NCI-H345 treated with DMSO at 0.1 percent for 48 hours (cell line): ENCODE measurements around the gene USP22.
"Not testable (repeated sequence)": the region's sequence is repeated elsewhere in the genome, so short reads cannot be mapped to it uniquely, and the experiment has no call there.

Source experiments
- DNase-seq: peaks from one replicate; lab custom pipeline; 2025; ENCODE audit not compliant: unreplicated experiment; lab: John Stamatoyannopoulos, UW

USP22 gene

GRCh38 chr17:21042458-21043295, at the start of gene USP22:
Gene USP22, minus strand, starts transcription at chr17:21043011. Its CDS starts 176 bp downstream, at chr17:21042835.
- no peak for DNase-seq

- DNase-seq = no peak
Observed at GRCh38 chr17:21090902-21091618, 48.2 kb upstream of the USP22 start.

GRCh38 chr17:21089933-21090901, 47.4 kb upstream of the USP22 start:
- no peak for DNase-seq

GRCh38 chr17:21089145-21089544, 46.3 kb upstream of the USP22 start:
- no peak for DNase-seq

- DNase-seq = no peak
Observed at GRCh38 chr17:21085707-21086106, 42.9 kb upstream of the USP22 start.

GRCh38 chr17:21085280-21085679, 42.5 kb upstream of the USP22 start:
- not testable (repeated sequence) for DNase-seq

- DNase-seq = no peak
Observed at GRCh38 chr17:21082001-21082436, 39.2 kb upstream of the USP22 start.

- no peak for DNase-seq
Observed at GRCh38 chr17:21079196-21079595, 36.4 kb upstream of the USP22 start.

GRCh38 chr17:21078016-21078780, 35.4 kb upstream of the USP22 start:
- no peak for DNase-seq

- no peak for DNase-seq
Observed at GRCh38 chr17:21077281-21077680, 34.5 kb upstream of the USP22 start.

- no peak for DNase-seq
Observed at GRCh38 chr17:21076242-21076641, 33.4 kb upstream of the USP22 start.

GRCh38 chr17:21075739-21076085, 32.9 kb upstream of the USP22 start:
- no peak for DNase-seq

- no peak for DNase-seq
Observed at GRCh38 chr17:21072745-21073197, 30.0 kb upstream of the USP22 start.

GRCh38 chr17:21066394-21066793, 23.6 kb upstream of the USP22 start:
- DNase-seq = no peak

- DNase-seq = no peak
Observed at GRCh38 chr17:21061971-21062526, 19.2 kb upstream of the USP22 start.

- DNase-seq = no peak
Observed at GRCh38 chr17:21061158-21061835, 18.5 kb upstream of the USP22 start.

- no peak for DNase-seq
Observed at GRCh38 chr17:21059761-21060160, 16.9 kb upstream of the USP22 start.

GRCh38 chr17:21058098-21058893, 15.5 kb upstream of the USP22 start:
- no peak for DNase-seq

- DNase-seq = not testable (repeated sequence)
Observed at GRCh38 chr17:21053056-21053455, 10.2 kb upstream of the USP22 start.
